Small intestine (tissue), 7 donors: Measurements from ENCODE around the gene TACR3. TPM values are rescaled to one million over a fixed set of nuclear protein-coding genes. Genes with fewer than 3 reads are reported as not detected.
"Not testable (repeated sequence)": the region's sequence is repeated elsewhere in the genome, so short reads cannot be mapped to it uniquely, and the experiment has no call there.

Experiments
- DNase-seq, 2 donors: peaks; one replicate each; pipeline versions ENCODE4 v3.0.0 to v3.0.0-alpha.2; 2013
- FAIRE-seq: peaks from 2 replicates; lab custom pipeline; 2012; peaks lifted over from hg19 to GRCh38; lab: Jason Lieb, UNC
- H3K27ac ChIP-seq, 3 donors: one replicate each; pipeline ENCODE4 v1.5.1; 2013; ENCODE audit warnings: low read length in 2 of 3, mild to moderate bottlenecking in 2 of 3, control low read depth in 1 of 3, inconsistent platforms in 1 of 3, low read depth in 1 of 3, moderate library complexity in 1 of 3
- H3K27me3 ChIP-seq, 3 donors: one replicate each; pipeline ENCODE4 v1.6.1; 2013; ENCODE audit warnings: low read length in 3 of 3, inconsistent platforms in 1 of 3; ENCODE audit not compliant: control insufficient read depth in 3 of 3, insufficient read depth in 3 of 3
- H3K36me3 ChIP-seq, 3 donors: one replicate each; pipeline ENCODE4 v1.6.1; 2013; ENCODE audit warnings: low read length in 3 of 3, inconsistent platforms in 1 of 3, low read depth in 1 of 3, mild to moderate bottlenecking in 1 of 3, moderate library complexity in 1 of 3; ENCODE audit not compliant: control insufficient read depth in 3 of 3, insufficient read depth in 2 of 3
- H3K4me1 ChIP-seq, 3 donors: one replicate each; pipeline ENCODE4 v1.6.1; 2013; ENCODE audit warnings: low read length in 2 of 3, inconsistent platforms in 1 of 3, low read depth in 1 of 3, mild to moderate bottlenecking in 1 of 3, moderate library complexity in 1 of 3; ENCODE audit not compliant: control insufficient read depth in 3 of 3, insufficient read depth in 2 of 3
- H3K4me3 ChIP-seq, 3 donors: one replicate each; pipeline ENCODE4 v1.5.1; 2013; ENCODE audit warnings: low read length in 3 of 3, control low read depth in 1 of 3, inconsistent platforms in 1 of 3, low read depth in 1 of 3, mild to moderate bottlenecking in 1 of 3, moderate library complexity in 1 of 3
- H3K9me3 ChIP-seq, 2 donors: one replicate each; pipeline ENCODE4 v1.6.1; 2013; ENCODE audit warnings: low read depth in 1 of 2, low read length in 1 of 2; ENCODE audit not compliant: control insufficient read depth in 2 of 2, insufficient read depth in 1 of 2
- WGBS, 3 donors: extraction: QIAGEN DNeasy Blood & Tissue Kit; methylation state at CpG; one replicate each; pipeline ENCODE4 v1.1.7; 2013; 5-methylcytosine and 5-hydroxymethylcytosine counted together
- polyA plus RNA-seq, 4 donors: library from polyadenylated mRNA; stranded (reverse) in 3 of 4; unstranded in 1 of 4; fragments of 200-250 nt in 3 of 4; fragments of 120-200 nt in 1 of 4; gene quantifications; one replicate each; pipeline versions ENCODE4 v1.2.1 to v1.2.3, GENCODE V29; 2013
- donor health status: healthy with polysubstance abuse.
- donor health status: control.
- donor health status: control.
- donor health status: Bipolar disorder and iron deficiency.
- donor health status: healthy.

The TACR3 gene
- polyA plus RNA-seq, 4 donors: 0.44 TPM; not detected in 3

DNA sequence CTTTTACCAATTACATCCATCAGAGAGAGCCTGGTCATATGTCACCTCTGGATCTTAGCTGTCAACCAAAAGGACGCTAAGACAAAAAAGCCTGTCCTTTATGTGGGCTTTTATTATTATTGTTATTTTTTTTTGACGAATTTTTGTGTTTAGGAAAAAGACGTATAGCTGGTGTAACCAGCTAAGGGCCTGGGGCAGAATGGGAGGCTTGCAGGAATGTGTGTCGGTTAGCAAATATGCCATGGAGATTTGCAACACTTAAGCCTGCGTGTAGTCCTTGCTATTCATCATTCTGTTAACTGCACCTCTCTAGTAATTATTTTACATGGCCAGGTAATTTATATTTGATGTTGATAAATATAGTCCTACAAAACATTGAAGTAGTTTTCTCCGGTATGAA, 93.5 kb downstream of the TACR3 start:
- H3K27me3 ChIP-seq: no peaks in the 10 kb centered on the region
- no peaks in the 10 kb centered on the region for H3K9me3 ChIP-seq
- 74 to 86% (median 81%) methylated on average over 6 of the region's 6 CpGs for WGBS, 3 donors
- FAIRE-seq: no peak
- H3K4me3 ChIP-seq: no peak overlapping the region
- no peaks in the 10 kb centered on the region for H3K4me1 ChIP-seq
- no peak overlapping the region for H3K27ac ChIP-seq
- DNase-seq: no peak
- H3K36me3 ChIP-seq: no peaks in the 10 kb centered on the region

DNA sequence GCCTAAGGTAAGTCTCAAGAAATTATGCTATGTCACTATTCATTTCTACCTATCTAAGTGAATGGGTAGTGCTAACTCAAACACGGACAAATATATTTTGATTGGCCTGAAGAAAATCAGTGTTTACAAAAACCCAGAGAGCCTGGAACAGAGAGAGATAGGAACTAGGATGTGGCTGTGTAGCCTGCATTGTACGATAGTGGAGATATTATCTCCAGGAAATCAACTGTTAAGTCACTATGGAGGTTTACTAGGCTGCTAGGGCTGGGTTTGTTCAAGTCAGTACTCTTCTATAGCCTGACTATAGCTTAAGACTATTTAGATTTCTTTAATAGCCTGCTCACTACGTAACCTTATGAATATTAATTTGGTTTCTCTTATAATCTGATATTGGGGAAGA, 127.9 kb downstream of the TACR3 start:
- FAIRE-seq (no peak), DNase-seq (no peak)
- WGBS, 3 donors: 54 to 66% (median 56%) methylated on average over 3 of the region's 3 CpGs
- no peak overlapping the region for H3K4me3 ChIP-seq
- no peaks in the 10 kb centered on the region for H3K27me3 ChIP-seq
- H3K9me3 ChIP-seq: no peaks in the 10 kb centered on the region
- no peaks in the 10 kb centered on the region for H3K36me3 ChIP-seq
- no peak overlapping the region for H3K27ac ChIP-seq
- no peaks in the 10 kb centered on the region for H3K4me1 ChIP-seq

DNA sequence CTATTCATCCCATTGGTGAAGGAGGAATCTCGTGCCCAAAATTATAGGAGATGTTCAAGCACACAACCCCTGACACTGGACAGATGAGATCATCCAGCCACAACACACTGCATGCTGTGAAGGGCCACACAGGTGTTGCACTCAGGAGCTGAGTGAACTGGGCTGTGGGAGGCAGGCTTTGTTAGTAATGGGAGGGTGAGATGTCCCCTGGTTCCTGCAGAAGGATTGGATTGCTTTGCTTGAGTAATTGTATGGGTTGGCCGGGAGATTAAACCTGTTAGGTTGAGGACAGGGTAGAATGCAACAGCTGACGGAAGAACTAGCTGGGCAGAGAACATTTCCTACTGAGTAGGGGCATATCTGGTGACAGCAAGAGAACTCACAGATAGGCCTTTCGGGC, 152.2 kb downstream of the TACR3 start:
- WGBS, 3 donors: 75 to 76% (median 76%) methylated on average over 4 of the region's 4 CpGs
- H3K4me1 ChIP-seq: no peaks in the 10 kb centered on the region
- FAIRE-seq: no peak

DNA sequence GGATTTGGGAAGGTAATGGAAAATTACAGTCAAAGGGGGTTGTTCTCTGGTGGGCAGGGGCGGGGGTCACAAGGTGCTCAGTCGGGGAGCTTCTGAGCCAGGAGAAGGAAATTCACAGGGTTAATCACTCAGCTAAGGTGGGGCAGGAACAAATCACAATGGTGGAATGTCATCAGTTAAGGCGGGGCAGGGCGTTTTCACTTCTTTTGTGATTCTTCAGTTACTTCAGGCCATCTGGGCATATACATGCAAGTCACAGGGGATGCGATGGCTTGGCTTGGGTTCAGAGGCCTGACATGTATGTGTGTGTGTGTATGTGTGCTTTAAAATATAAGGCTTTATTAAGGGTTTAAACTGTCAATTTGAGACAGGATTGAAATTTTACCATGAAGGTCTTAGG, 160.6 kb downstream of the TACR3 start:
- FAIRE-seq, H3K4me3 ChIP-seq, DNase-seq, H3K4me1 ChIP-seq, H3K36me3 ChIP-seq, H3K27me3 ChIP-seq, H3K9me3 ChIP-seq, H3K27ac ChIP-seq: not testable (repeated sequence)
- WGBS, 3 donors: 38 to 78% (median 59%) methylated on average over 3 of the region's 5 CpGs

More for the DNA sequence above, 152.2 kb downstream of the TACR3 start:
- H3K4me3 ChIP-seq: no peak overlapping the region
- H3K36me3 ChIP-seq: no peaks in the 10 kb centered on the region
- DNase-seq: no peak
- H3K27ac ChIP-seq: no peak overlapping the region
- H3K27me3 ChIP-seq: no peaks in the 10 kb centered on the region
- no peaks in the 10 kb centered on the region for H3K9me3 ChIP-seq
